Measurements from ENCODE around the gene SHLD1. TPM values are rescaled to one million over a fixed set of nuclear protein-coding genes. Genes with fewer than 3 reads are reported as not detected.

The SHLD1 gene
- total and polyA plus RNA-seq, 2 experiments from 2014 or later: 8.3 to 9.1 TPM

DNA sequence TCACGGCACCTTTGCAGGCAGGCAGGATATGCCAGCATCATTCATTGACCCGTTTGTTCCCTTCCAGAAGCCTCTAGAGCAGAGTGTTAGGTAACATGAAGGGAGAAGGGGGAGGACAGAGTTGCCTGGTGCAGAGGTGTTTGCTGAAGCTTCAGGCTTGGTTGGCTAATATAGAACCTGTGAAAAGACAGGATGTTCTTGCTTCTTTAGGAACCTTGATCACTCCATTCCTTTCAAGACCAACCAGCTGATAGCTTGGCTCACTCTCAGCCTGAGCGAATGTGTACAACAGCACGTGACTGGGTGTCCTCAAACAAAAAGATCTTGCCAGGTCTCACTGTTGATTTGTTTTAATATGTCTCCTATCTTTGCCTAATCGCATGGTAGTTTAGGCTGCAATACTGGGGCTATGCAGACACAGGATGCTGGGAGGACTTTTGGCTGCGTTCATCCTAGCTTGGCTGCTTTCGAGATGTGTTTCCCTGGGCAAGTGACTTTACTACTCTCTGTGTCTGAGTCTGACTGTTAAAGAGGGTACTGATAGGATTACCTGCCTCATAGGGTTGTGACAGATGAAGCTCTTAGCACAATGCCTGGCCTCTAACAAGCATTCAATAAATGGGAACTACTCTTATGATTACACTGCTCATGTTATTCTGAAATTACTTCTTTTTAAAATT, 16.0 kb downstream of the SHLD1 start:
- no peaks in the 10 kb centered on the region for H3K9me3 ChIP-seq (ENCODE audit: low read depth)
- H3K36me3 ChIP-seq (replicated peaks; ENCODE audit: insufficient read depth, low read depth): no peaks in the 10 kb centered on the region
- H4K20me1 ChIP-seq (ENCODE audit: insufficient read depth, poor library complexity, severe bottlenecking): no peaks in the 10 kb centered on the region
- H3K27ac ChIP-seq: no peak overlapping the region
- no peaks in the 10 kb centered on the region for H3K27me3 ChIP-seq
- no peak overlapping the region for H3K4me2 ChIP-seq
- no peaks in the 10 kb centered on the region for H3K9me2 ChIP-seq (replicated peaks; ENCODE audit: insufficient read depth)
- no peaks in the 10 kb centered on the region for H3K79me2 ChIP-seq
- TF ChIP-seq EZH2 (IDR thresholded peaks at IDR 0.05; ENCODE audit: borderline replicate concordance) (no peak), EZH2phosphoT487 (IDR thresholded peaks at IDR 0.05; ENCODE audit: low read depth, severe bottlenecking, unreplicated experiment) (no peak)
- TF ChIP-seq, protein P1, sequence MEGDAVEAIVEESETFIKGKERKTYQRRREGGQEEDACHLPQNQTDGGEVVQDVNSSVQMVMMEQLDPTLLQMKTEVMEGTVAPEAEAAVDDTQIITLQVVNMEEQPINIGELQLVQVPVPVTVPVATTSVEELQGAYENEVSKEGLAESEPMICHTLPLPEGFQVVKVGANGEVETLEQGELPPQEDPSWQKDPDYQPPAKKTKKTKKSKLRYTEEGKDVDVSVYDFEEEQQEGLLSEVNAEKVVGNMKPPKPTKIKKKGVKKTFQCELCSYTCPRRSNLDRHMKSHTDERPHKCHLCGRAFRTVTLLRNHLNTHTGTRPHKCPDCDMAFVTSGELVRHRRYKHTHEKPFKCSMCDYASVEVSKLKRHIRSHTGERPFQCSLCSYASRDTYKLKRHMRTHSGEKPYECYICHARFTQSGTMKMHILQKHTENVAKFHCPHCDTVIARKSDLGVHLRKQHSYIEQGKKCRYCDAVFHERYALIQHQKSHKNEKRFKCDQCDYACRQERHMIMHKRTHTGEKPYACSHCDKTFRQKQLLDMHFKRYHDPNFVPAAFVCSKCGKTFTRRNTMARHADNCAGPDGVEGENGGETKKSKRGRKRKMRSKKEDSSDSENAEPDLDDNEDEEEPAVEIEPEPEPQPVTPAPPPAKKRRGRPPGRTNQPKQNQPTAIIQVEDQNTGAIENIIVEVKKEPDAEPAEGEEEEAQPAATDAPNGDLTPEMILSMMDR (IDR thresholded peaks at IDR 0.05; ENCODE audit: poor library complexity): no peak
- H3K4me3 ChIP-seq: no peak overlapping the region
- WGBS (ENCODE audit: low lambda C conversion rate, missing lambda C conversion rate): 84% methylated on average over 7 of the region's 7 CpGs
- DNase-seq (ENCODE audit: low spot score): no peak
- no peak overlapping the region for H2AFZ ChIP-seq
- H3K4me1 ChIP-seq (ENCODE audit: insufficient read depth): no peaks in the 10 kb centered on the region

DNA sequence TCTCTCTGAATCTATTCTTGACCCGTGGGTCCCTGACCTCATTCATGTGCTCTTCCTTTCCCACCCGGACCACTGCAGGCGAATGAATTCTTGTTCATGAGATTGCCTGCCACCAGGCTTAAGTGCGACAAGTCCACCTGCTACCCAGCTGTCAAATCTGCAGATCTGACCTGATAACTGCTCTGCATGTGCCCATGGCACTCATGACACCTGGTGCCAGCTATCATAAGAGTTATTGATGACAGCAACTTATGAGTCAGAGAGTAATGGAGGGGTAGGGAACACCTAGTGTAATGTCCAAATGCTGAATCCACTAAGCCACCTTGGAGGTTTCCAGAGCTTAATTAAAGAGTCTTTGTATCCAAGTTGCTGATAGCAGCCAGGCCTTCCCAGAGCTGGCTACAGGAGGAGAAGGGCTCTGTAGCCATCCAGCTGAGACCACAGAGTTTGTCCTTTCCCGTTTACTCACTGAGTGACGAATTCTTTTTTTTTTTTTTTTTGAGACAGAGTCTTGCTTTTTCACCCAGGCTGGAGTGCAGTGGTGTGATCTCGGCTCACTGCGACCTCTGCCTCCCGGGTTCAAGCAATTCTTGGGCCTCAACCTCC, 17.4 kb downstream of the SHLD1 start:
- DNase-seq (ENCODE audit: low spot score): no peak
- Histone ChIP-seq H3K4me3 (no peak overlapping the region), H3K9me2 (replicated peaks; ENCODE audit: insufficient read depth) (no peaks in the 10 kb centered on the region), H3K27me3 (no peaks in the 10 kb centered on the region), H2AFZ (no peak overlapping the region), H3K9me3 (ENCODE audit: low read depth) (no peaks in the 10 kb centered on the region), H3K79me2 (no peaks in the 10 kb centered on the region), H3K4me1 (ENCODE audit: insufficient read depth) (no peaks in the 10 kb centered on the region), H3K4me2 (no peak overlapping the region), H3K36me3 (replicated peaks; ENCODE audit: insufficient read depth, low read depth) (no peaks in the 10 kb centered on the region), H4K20me1 (ENCODE audit: insufficient read depth, poor library complexity, severe bottlenecking) (no peaks in the 10 kb centered on the region), H3K27ac (no peak overlapping the region)
- 87% methylated on average over 9 of the region's 9 CpGs for whole genome bisulfite sequencing (ENCODE audit: low lambda C conversion rate, missing lambda C conversion rate)
- TF ChIP-seq EZH2phosphoT487 (IDR thresholded peaks at IDR 0.05; ENCODE audit: low read depth, severe bottlenecking, unreplicated experiment) (no peak), EZH2 (IDR thresholded peaks at IDR 0.05; ENCODE audit: borderline replicate concordance) (no peak)
- TF ChIP-seq, protein P1 (IDR thresholded peaks at IDR 0.05; ENCODE audit: poor library complexity): no peak

DNA sequence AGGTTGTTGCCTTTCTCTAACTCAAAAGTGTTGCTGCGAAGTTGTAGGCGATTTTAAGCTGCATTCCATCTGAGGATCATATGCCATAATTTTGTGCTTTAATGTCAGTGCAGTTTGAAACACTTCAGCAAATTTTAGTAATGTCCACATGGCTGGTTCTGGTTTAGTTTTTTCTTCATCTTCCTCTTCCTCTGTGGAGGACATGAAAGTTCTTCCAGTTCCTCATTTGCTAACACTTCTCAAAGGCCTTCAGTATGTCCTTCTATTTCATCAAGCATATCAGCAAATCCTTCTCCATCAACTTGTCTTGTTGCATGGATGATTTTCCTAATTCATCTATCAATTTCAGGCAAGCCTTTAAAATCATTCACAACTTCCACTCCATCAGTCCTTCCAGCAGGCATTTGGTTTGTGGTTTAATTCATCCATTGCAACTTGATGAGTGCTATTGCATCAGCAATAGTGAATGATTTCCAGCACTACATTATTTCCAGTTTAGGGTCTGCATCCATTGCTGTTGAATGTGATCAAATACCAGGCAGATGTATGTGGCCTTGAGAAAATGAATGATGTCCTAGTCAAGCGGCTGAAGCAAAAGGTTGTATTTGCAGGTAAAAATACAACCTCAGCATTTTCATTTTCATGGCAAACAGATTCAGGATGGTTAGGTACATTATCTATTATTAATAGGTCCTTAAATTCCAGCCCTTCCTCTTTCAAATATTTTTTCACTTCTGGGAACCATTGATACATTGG, 20.2 kb downstream of the SHLD1 start:
- Histone ChIP-seq H3K9me3 (ENCODE audit: low read depth) (no peaks in the 10 kb centered on the region), H3K36me3 (replicated peaks; ENCODE audit: insufficient read depth, low read depth) (no peaks in the 10 kb centered on the region), H3K27ac (no peak overlapping the region), H2AFZ (no peak overlapping the region), H3K79me2 (no peaks in the 10 kb centered on the region), H3K9me2 (replicated peaks; ENCODE audit: insufficient read depth) (no peaks in the 10 kb centered on the region), H3K4me1 (ENCODE audit: insufficient read depth) (no peaks in the 10 kb centered on the region), H3K4me2 (no peak overlapping the region), H3K4me3 (no peak overlapping the region), H4K20me1 (ENCODE audit: insufficient read depth, poor library complexity, severe bottlenecking) (no peaks in the 10 kb centered on the region), H3K27me3 (no peaks in the 10 kb centered on the region)
- WGBS (ENCODE audit: low lambda C conversion rate, missing lambda C conversion rate): 95% methylated on average over 3 of the region's 3 CpGs
- TF ChIP-seq EZH2phosphoT487 (IDR thresholded peaks at IDR 0.05; ENCODE audit: low read depth, severe bottlenecking, unreplicated experiment) (no peak), EZH2 (IDR thresholded peaks at IDR 0.05; ENCODE audit: borderline replicate concordance) (no peak)
- TF ChIP-seq, protein P1 (IDR thresholded peaks at IDR 0.05; ENCODE audit: poor library complexity): no peak
- no peak for DNase-seq (ENCODE audit: low spot score)
